HG03045 (cell line): Measurements from ENCODE around the gene TMPRSS9.
"Not testable (repeated sequence)": the region's sequence is repeated elsewhere in the genome, so short reads cannot be mapped to it uniquely, and the experiment has no call there.

Experiments
- ATAC-seq: cut with Tn5 transposase; IDR thresholded peaks from one replicate; pipeline ENCODE4 v1.9.1; 2021; ENCODE audit warnings: mild to moderate bottlenecking, moderate library complexity; ENCODE audit not compliant: unreplicated experiment

Gene TMPRSS9

DNA sequence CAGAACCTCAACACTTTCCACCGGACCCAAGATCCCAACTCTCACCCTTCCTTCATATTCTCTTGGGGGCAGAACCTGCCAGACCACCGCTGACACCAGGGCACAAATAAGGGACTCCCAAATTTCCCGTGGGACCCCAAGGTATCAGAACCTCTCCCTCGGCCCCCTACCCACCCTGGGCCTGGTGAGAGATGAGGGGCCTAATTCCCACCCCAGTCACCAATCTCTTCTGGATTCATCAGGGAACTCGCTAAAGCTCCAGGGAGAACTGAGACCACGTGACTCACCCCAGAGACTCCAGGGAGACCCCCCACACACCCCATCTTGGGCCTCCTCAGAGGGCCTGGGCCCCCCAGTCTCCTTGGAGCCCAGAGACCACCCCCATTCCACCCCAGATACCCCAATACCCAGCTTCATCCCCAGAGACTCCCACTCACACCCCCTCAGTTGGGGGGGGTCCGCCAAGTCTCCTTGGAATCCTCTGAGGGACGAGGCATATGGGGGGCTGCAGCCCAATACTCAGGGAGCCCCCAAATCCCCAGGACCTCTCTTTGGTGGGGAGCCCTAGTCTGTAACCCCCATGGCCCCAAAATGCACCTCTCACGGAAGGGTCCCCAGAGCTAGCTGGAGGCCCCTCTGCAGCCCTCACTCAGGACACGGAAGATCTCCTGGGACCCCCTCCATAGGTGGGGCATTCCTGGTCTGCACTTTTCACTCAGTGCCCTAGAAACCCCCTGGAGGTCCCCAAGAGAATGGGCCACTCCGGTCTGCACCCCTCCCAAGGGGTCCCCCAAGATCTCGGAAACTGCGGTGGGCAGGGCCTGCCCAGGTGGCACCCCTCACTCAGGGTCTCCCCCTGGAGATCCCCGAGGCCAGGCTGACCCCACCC lies 95.1 kb downstream of the TMPRSS9 start:
- no peak for ATAC-seq

DNA sequence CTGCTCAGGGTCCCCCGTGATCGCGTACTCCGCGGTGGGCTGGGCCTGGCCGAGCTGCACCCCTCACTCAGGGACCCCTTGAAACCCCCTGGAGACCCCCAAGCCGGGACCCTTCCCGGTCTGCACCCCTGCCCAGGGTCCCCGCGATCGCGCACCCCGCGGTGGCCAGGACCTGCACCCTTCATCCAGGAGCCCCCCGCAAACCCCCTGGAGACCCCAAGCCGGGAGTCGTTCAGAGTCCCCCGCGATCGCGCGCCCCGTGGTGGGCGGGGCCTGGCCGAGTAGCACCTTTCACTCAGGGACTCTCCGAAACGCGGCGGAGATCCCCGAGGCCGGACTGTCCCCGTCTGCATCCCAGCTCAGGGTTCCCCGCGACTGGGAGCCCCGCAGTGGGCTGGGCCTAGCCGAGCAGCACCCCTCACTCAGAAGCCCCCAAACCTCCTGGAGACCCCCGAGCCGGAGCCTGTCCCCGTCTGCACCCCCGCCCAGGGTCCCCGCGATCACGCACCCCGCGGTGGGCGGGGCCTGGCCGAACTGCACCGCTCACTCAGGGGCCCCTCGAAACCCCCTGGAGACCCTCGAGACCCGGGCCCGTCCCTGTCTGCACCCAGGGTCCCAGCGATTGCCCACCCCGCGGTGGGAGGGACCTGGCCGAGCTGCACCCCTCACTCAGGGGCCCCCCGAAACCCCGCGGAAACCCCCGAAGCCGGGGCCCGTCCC lies 95.9 kb downstream of the TMPRSS9 start:
- ATAC-seq: peak; percentile 30

DNA sequence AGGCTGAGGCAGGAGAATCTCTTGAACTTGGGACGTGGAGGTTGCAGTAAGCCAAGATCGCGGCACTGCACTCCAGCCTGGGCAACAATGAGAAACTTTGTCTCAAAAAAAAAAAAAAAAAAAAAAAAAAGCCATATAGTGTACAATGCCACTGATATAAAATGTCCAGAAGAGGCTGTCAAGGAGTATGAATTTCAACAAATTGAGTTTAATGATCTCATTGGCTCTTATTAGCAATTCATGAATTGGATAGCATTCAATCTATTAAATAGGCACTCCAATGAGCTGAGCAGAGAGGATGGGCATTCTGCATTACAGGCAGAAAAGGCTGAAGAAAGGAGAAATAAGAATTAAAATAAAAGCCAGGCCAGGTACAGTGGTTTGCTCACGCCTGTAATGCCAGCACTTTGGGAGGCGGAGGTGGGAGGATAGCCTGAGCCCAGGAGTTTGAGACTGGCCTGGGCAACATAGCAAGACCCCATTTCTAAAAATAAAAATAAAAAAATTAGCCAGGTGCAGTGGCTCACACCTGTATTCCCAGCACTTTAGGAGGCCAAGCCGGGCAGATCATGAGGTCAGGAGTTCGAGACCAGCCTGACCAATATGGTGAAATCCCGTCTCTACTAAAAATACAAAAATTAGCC lies 97.5 kb downstream of the TMPRSS9 start:
- ATAC-seq: no peak

- ATAC-seq: no peak
Observed at GRCh38 chr19:2458054-2458453, 98.0 kb downstream of the TMPRSS9 start.

GRCh38 chr19:2458776-2459175 lies 98.7 kb downstream of the TMPRSS9 start:
- not testable (repeated sequence) for ATAC-seq

- ATAC-seq: no peak
Observed at GRCh38 chr19:2460245-2460644, 100.2 kb downstream of the TMPRSS9 start.

- peak; percentile 52 for ATAC-seq
Observed at GRCh38 chr19:2461751-2462634, 101.9 kb downstream of the TMPRSS9 start.

- no peak for ATAC-seq
Observed at GRCh38 chr19:2462635-2463421, 102.8 kb downstream of the TMPRSS9 start.

DNA sequence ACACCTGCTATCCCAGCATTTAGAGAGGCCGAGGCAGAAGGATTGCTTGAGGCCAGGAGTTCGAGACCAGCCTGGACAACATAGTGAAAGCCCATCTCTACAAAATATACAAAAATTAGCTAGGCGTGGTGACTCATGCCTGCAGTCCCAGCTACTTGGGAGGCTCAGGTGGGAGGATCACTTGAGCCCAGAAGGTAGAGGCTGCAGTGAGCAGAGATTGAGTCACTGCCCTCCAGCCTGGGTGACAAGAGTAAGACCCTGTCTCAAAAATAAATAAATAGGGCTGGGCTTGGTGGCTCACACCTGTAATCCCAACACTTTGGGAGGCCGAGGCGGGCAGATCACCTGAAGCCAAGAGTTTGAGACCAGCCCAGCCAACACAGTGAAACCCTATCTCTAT lies 103.6 kb downstream of the TMPRSS9 start:
- ATAC-seq: not testable (repeated sequence)

DNA sequence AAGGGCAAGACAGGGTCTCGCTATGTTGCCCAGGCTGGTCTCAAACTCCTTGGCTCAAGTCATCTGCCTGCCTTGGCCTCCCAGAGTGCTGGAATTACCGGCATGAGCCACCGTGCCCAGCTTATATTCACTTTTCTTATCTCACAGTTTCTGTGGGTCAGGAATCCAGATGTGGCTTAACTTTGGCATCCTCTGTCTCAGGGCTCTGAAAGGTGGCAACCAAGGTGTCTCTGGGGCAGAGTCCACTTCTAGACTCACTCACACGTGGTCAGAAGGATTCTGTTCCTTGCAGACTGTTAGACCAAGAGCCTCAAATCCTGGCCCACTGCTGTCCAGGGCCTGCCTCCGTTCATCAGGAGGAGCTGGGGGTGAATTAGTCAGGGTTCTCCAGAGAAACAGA lies 104.3 kb downstream of the TMPRSS9 start:
- no peak for ATAC-seq

GRCh38 chr19:2468596-2468995 lies 108.5 kb downstream of the TMPRSS9 start:
- no peak for ATAC-seq

- ATAC-seq: no peak
Observed at GRCh38 chr19:2469102-2469914, 109.2 kb downstream of the TMPRSS9 start.

GRCh38 chr19:2469915-2470200 lies 109.8 kb downstream of the TMPRSS9 start:
- ATAC-seq: not testable (repeated sequence)

- peak; percentile 17 for ATAC-seq
Observed at GRCh38 chr19:2474232-2475017, 114.4 kb downstream of the TMPRSS9 start.

DNA sequence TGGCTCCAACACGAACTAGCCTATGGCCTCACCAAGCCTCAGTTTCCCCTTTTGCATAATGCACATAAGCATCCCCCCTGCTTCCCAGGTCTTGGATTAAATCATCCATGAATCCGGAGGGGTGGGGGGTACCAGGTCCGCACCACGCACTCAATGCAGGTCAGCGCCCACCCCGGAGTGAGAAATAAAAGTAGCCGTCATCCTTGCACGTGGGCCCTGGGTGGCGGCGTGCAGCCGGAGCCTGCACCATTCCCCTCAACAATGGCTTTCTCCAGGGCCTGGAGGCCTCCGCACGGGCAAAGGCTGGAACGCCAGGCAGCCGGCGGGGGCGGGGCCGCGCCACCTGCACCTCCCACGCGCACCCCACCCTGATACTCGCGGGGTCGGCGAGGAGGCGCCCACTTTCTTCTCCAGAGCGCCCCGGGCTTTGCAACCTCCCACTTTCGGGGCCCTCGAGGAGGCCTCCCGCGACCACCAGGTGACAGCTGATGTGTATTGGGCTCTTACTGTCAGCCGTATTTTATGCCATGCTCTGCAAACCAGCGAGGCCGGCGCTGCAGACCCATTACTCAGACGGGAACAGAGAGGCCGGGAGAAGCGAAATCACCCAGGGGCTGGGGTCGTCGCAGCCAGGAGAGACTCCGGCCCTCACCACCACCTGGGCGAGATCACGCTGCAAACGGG lies 115.1 kb downstream of the TMPRSS9 start:
- peak; percentile 6 for ATAC-seq
